ENCODE data around the gene PCDHAC1.

The PCDHAC1 gene

DNA sequence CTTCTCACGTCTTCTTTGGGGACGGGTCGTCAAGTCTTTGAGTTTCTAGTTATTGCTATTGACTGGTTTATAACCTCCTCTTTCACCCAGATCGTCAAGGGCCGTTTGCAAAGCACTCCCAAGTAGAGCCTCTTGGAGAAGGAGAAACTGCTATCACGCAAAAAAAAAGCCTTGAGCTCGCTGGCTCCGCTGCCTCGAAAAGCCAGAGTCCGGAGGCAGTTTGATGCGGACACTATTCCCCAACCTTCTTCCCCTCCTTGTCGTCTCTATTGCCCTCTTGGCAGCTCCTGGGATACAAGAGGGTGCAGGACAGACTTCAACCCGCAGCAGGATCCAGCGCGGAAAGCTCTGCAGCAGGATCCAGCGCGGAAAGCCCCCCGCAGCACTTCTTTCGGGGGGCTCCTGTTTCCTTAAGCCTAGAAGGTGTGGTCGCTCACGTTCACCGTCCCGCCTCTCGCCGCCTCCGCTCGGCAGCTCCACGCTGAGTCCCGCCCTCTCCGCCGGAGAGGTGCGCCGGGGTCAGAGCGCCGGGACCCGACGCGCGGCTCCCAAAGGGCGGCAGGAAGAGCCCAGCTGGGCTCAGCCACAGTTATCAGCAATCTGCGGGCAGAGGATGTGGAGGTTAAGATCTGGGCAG, at the start of gene PCDHAC1:
TSS of gene PCDHAC1 (plus strand) at position 494 of the 637 bp plus-strand sequence. CDS start 594 bp downstream, outside the sequence.
- TF ChIP-seq GATA3 (IDR thresholded peaks at IDR 0.05; ENCODE audit: low read depth, low read length) (no peak), GATA2 (IDR thresholded peaks at IDR 0.05; ENCODE audit: low read depth, low read length) (no peak)

GRCh38 chr5:140877262-140877581, 48.9 kb upstream of the PCDHAC1 start:
- TF ChIP-seq GATA2 (IDR thresholded peaks at IDR 0.05; ENCODE audit: low read depth, low read length) (no peak), GATA3 (IDR thresholded peaks at IDR 0.05; ENCODE audit: low read depth, low read length) (no peak)

DNA sequence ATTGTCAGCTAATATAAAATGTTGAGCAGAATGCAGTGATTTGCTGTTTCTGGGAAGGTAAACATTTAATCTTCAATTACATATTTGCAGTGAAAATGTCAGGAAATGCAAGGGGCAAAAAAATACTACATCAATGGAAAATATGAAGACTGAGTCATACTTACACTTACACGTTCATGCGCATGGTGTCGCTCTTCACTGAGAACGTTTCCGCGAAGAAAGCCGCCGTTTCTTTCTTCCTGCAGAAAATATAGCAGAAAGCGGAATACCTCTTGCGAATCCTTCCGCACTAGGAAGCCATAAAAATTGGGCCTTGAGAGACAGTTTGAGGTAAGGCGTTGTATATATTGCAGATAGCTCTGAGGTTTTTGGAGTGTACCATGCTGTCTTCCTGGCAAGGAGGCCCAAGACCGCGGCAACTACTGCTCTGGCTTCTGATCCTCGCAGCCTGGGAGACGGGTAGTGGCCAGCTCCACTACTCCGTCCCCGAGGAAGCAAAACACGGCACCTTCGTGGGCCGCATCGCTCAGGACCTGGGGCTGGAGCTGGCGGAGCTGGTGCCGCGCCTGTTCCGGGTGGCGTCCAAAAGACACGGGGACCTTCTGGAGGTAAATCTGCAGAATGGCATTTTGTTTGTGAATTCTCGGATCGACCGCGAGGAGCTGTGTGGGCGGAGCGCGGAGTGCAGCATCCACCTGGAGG, 44.1 kb upstream of the PCDHAC1 start, which contains the start of gene PCDHA13:
TSS of gene PCDHA13 (plus strand) at position 236 of the 702 bp plus-strand sequence. CDS start at position 381, 145 bp downstream.
- TF ChIP-seq GATA3 (IDR thresholded peaks at IDR 0.05; ENCODE audit: low read depth, low read length) (no peak), GATA2 (IDR thresholded peaks at IDR 0.05; ENCODE audit: low read depth, low read length) (no peak)

GRCh38 chr5:140882591-140882899, 43.6 kb upstream of the PCDHAC1 start:
- TF ChIP-seq GATA2 (IDR thresholded peaks at IDR 0.05; ENCODE audit: low read depth, low read length) (no peak), GATA3 (IDR thresholded peaks at IDR 0.05; ENCODE audit: low read depth, low read length) (no peak)

GRCh38 chr5:140883373-140883772, 42.7 kb upstream of the PCDHAC1 start:
- TF ChIP-seq GATA3 (IDR thresholded peaks at IDR 0.05; ENCODE audit: low read depth, low read length) = no peak
- no peak for TF ChIP-seq GATA2 (IDR thresholded peaks at IDR 0.05; ENCODE audit: low read depth, low read length)

DNA sequence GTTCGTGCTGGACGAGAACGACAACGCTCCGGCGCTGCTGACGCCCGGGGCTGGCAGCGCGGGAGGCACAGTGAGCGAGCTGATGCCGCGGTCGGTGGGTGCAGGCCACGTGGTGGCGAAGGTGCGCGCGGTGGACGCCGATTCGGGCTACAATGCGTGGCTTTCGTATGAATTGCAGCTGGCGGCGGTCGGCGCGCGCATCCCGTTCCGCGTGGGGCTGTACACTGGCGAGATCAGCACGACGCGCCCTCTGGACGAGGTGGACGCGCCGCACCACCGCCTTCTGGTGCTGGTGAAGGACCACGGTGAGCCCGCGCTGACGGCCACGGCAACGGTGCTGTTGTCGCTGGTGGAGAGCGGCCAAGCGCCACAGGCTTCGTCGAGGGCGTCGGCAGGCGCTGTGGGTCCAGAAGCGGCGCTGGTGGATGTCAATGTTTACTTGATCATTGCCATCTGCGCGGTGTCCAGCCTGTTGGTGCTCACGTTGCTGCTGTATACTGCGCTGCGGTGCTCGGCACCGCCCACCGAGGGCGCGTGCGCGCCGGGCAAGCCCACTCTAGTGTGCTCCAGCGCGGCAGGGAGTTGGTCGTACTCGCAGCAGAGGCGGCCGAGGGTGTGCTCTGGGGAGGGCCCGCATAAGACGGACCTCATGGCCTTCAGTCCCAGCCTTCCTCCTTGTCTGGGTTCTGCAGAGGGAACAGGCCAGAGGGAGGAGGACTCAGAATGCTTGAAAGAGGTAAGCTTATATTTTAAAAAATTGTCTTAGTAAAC, 42.0 kb upstream of the PCDHAC1 start:
- TF ChIP-seq GATA3 (IDR thresholded peaks at IDR 0.05; ENCODE audit: low read depth, low read length) (no peak), GATA2 (IDR thresholded peaks at IDR 0.05; ENCODE audit: low read depth, low read length) (no peak)

- TF ChIP-seq GATA3 (IDR thresholded peaks at IDR 0.05; ENCODE audit: low read depth, low read length) = no peak
- no peak for TF ChIP-seq GATA2 (IDR thresholded peaks at IDR 0.05; ENCODE audit: low read depth, low read length)
Measured at GRCh38 chr5:140916325-140916724, 9.8 kb upstream of the PCDHAC1 start.

DNA sequence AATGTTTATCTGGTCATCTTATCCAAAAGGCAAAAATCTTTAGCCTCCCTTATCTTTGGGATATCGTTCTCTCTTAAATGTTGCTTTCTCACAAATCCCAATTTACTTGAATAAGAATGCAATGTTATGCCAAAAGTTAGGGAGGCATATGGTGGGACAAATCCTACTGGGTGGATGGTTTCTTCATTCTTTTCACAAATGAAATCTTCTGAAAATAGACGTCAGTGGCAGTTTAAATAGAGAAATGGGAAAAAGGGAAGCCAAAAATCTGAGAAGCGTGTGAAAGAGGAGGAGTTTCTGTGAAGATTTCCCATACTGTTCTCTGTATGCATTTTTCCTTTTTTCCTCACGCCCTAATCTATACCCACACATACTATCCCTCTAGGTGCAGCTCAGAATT, 2.5 kb upstream of the PCDHAC1 start:
- no peak for TF ChIP-seq GATA3 (IDR thresholded peaks at IDR 0.05; ENCODE audit: low read depth, low read length)
- no peak for TF ChIP-seq GATA2 (IDR thresholded peaks at IDR 0.05; ENCODE audit: low read depth, low read length)

DNA sequence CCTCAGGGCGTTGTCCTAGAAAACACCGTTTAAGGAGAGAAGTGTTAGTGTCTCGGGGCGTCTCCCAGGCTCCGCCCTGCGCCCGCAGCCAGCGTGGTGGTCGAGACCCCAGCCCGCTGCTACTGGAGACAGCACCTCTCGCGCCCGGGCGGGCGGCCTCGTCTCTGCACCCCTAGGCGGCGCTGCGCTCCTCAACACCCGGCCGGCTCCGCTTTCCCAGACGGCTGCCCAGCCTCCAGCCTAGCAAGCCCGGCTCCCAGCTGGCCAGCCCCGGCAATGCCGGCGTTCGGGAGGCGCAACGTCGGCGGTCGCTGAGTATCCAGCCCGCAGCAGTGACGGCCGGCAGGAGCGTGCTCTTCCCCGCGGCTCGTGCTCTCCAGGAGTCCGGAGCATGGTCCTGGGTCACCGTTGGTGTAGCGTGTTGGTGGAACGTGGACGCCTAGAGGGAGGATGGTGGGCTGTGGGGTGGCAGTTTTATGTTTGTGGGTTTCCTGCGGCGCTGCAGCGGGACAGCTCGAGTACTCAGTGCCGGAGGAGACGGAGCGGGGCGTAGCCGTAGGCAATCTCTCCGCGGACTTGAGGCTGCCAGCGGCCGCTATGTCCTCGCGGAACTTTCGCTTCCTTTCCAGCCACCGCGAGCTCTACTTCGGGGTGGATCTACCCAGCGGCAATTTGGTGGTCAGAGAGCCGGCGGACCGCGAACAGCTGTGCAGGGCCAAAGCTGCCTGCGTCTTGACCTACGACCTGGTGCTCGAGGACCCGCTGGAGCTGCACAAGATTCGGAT, 536 bp downstream of the PCDHAC1 start:
- TF ChIP-seq GATA3 (IDR thresholded peaks at IDR 0.05; ENCODE audit: low read depth, low read length) (no peak), GATA2 (IDR thresholded peaks at IDR 0.05; ENCODE audit: low read depth, low read length) (peak; percentile 59)

DNA sequence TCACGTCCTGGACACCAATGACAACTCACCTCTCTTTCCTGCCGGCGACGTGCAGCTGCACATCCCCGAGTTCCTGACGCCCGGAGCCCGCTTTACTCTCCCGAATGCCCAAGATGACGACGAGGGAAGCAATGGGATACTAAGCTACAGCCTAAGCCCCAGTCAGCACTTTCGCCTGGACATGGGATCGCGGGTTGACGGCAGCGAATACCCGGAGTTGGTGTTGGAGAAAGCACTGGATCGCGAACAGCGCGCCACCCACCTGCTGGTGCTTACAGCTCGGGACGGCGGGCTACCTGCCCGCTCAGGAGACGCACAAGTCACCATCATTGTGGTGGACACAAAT, 1.1 kb downstream of the PCDHAC1 start:
- TF ChIP-seq GATA2 (IDR thresholded peaks at IDR 0.05; ENCODE audit: low read depth, low read length) (no peak), GATA3 (IDR thresholded peaks at IDR 0.05; ENCODE audit: low read depth, low read length) (no peak)

DNA sequence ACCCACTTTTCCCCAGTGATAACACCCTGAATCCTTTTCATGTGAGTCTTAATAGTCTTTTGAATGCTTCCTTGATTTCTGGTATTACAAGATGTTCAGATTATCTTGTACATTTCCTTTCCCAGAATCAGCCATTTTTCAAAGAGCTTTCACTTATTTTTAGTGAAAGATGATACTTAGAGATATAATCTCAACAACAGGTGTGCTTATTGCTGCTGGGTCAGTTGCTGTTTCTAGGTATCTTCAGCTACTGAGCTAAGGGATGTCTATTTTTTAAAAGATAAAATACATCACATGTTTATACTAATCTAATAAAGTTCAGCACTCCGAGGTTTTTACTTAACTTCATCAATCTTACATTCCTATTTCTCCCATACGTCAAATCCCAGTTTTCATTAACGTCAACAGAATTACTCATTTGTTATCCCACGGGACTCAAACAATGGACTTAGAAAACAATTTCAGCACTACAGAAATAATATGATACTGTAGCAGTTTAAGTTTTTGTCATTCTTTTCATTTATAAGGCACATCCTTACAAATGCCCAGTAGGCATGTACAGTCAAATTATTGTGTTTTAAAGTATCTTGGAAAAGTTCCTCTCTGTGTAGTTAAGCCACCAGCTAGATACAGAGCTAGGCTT, 9.0 kb downstream of the PCDHAC1 start:
- TF ChIP-seq GATA2 (IDR thresholded peaks at IDR 0.05; ENCODE audit: low read depth, low read length) = no peak
- TF ChIP-seq GATA3 (IDR thresholded peaks at IDR 0.05; ENCODE audit: low read depth, low read length) = no peak

DNA sequence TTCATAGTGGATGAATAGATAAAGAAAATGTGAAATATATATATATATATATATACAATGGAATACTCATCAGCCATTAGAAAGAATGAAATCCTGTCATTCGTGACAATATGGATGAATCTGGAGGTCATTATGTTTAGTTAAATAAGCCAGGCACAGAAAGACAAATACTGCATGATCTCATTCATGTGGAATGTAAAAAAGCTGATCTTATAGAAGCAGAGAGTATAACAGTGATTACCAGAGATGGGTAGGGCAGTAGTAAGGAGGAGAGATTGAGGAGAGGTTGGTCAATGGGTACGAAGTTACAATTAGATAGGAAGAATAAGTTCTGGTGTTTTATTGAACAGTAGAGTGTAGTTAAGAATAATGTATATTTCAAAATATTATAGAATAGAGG, 20.5 kb downstream of the PCDHAC1 start:
- TF ChIP-seq GATA2 (IDR thresholded peaks at IDR 0.05; ENCODE audit: low read depth, low read length) (no peak), GATA3 (IDR thresholded peaks at IDR 0.05; ENCODE audit: low read depth, low read length) (no peak)

GRCh38 chr5:140951636-140952035, 25.5 kb downstream of the PCDHAC1 start:
- TF ChIP-seq GATA2 (IDR thresholded peaks at IDR 0.05; ENCODE audit: low read depth, low read length) (no peak), GATA3 (IDR thresholded peaks at IDR 0.05; ENCODE audit: low read depth, low read length) (no peak)

DNA sequence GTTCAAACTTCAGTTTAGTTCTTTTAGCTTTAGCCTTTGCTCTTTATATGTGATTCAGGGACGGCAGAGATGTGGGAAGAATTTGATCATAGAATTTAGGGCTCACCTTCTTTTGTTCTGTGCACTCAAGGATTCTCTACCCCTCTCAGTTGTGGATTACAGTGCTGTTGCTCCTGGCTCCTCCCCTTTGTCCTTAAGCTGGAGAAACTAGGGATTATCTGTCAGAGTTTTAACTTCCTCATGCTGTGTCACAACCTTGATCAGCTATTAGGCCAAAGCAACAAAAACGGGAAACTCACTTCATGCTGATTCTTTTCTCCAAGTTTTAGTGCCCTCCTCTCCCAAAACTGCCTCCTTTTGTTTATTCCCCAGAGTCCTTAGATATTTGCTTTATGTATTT, 27.1 kb downstream of the PCDHAC1 start:
- TF ChIP-seq GATA3 (IDR thresholded peaks at IDR 0.05; ENCODE audit: low read depth, low read length) = no peak
- no peak for TF ChIP-seq GATA2 (IDR thresholded peaks at IDR 0.05; ENCODE audit: low read depth, low read length)

Measured in SH-SY5Y (cell line).